Measurements from ENCODE around the gene DICER1. TPM values are rescaled to one million over a fixed set of nuclear protein-coding genes. Genes with fewer than 3 reads are reported as not detected.
A peak's percentile ranks its signal among the peaks of the same experiment; 100 is the strongest.

The DICER1 gene
- polyA plus RNA-seq, 3 donors, result 26.5 to 38.4 (median 34.7) TPM

GRCh38 chr14:95196826-95197545, 39.7 kb upstream of the DICER1 start:
- Histone ChIP-seq H2AFZ (ENCODE audit: insufficient read depth, low read depth, low read length, poor library complexity, severe bottlenecking) (no peak overlapping the region), H3K9ac (ENCODE audit: insufficient read depth, low read length, poor library complexity, severe bottlenecking) (no peak overlapping the region), H3K36me3 (replicated peaks in 1 of 2; ENCODE audit: control insufficient read depth in 1 of 2, insufficient read depth in 2 of 2, low read length in 2 of 2) (peaks cover 6 to 7% of the 10 kb centered on the region in 2 donors), H3K79me2 (ENCODE audit: insufficient read depth, low read length) (no peaks in the 10 kb centered on the region), H3K4me2 (replicated peaks; ENCODE audit: extremely low read depth, low read length, poor library complexity, severe bottlenecking) (no peak overlapping the region), H3K27me3 (ENCODE audit: control insufficient read depth in 2 of 2, insufficient read depth in 2 of 2, low read length in 2 of 2) (no peaks in the 10 kb centered on the region), H3K27ac (ENCODE audit: low read depth in 1 of 2, low read length in 2 of 2) (no peak overlapping the region), H3K4me3 (replicated peaks in 1 of 3; ENCODE audit: low read depth in 2 of 3, low read length in 3 of 3) (no peak overlapping the region), H4K20me1 (ENCODE audit: insufficient read depth, low read length) (no peaks in the 10 kb centered on the region), H3K4me1 (ENCODE audit: control insufficient read depth in 1 of 2, insufficient read depth in 2 of 2, low read length in 2 of 2) (peaks cover under 1 to 1% of the 10 kb centered on the region in 2 donors), H3K9me3 (replicated peaks in 1 of 2; ENCODE audit: control insufficient read depth in 1 of 2, insufficient read depth in 1 of 2, low read length in 2 of 2) (no peaks in the 10 kb centered on the region)
- WGBS (ENCODE audit: insufficient coverage), result no CpG with 5 or more reads among the region's 2 CpGs
- H3K4me1 Mint-ChIP-seq, result peaks cover 11% of the 10 kb centered on the region
- peaks cover 55 to 58% of the 10 kb centered on the region in 2 donors for H3K36me3 Mint-ChIP-seq
- DNase-seq, result no peak
- H3K27ac Mint-ChIP-seq, result peak overlapping the region in 4 of 7 donors; percentile 10 to 70 (median 46)
- TF ChIP-seq, protein P1, sequence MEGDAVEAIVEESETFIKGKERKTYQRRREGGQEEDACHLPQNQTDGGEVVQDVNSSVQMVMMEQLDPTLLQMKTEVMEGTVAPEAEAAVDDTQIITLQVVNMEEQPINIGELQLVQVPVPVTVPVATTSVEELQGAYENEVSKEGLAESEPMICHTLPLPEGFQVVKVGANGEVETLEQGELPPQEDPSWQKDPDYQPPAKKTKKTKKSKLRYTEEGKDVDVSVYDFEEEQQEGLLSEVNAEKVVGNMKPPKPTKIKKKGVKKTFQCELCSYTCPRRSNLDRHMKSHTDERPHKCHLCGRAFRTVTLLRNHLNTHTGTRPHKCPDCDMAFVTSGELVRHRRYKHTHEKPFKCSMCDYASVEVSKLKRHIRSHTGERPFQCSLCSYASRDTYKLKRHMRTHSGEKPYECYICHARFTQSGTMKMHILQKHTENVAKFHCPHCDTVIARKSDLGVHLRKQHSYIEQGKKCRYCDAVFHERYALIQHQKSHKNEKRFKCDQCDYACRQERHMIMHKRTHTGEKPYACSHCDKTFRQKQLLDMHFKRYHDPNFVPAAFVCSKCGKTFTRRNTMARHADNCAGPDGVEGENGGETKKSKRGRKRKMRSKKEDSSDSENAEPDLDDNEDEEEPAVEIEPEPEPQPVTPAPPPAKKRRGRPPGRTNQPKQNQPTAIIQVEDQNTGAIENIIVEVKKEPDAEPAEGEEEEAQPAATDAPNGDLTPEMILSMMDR (IDR thresholded peaks at IDR 0.05), result no peak
- no peak overlapping the region for H3K4me3 Mint-ChIP-seq
- intact Hi-C loops (cut with micrococcal nuclease), result no loop called here
- H3K9me3 Mint-ChIP-seq, result no peaks in the 10 kb centered on the region
- H3K27me3 Mint-ChIP-seq (ENCODE audit: low read depth in 3 of 3), result peaks cover 0 to 2% (median 0%) of the 10 kb centered on the region in 3 donors

DNA sequence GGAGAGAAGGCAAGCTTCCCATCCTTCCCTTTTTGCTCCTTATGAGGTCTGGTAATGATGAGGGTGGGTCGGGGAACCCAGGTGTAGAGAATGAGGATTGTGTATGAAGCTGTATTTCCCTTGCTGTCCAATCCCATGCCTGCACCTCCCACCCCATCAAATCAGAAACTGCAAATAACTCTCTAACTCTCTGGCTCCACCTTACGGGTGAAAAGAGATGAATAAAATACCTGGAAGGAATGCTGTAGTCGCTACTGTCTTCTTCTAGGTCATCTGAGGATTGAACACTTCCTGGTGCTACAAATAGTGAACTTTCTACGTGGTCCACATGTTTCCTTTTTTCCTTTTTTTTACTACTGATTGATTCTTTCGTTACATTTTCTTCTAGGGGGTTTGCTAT, 38.9 kb upstream of the DICER1 start:
- Mint-ChIP-seq H3K27ac (peak overlapping the region in 1 of 7 donors; percentile 21), H3K4me3 (no peak overlapping the region), H3K27me3 (ENCODE audit: low read depth in 3 of 3) (peaks cover 0 to 3% (median 0%) of the 10 kb centered on the region in 3 donors), H3K9me3 (no peaks in the 10 kb centered on the region), H3K36me3 (peaks cover 58 to 61% of the 10 kb centered on the region in 2 donors), H3K4me1 (peaks cover 17% of the 10 kb centered on the region)
- peaks cover 6 to 7% of the 10 kb centered on the region in 2 donors for H3K36me3 ChIP-seq (replicated peaks in 1 of 2; ENCODE audit: control insufficient read depth in 1 of 2, insufficient read depth in 2 of 2, low read length in 2 of 2)
- peaks cover 7 to 9% of the 10 kb centered on the region in 2 donors for H3K4me1 ChIP-seq (ENCODE audit: control insufficient read depth in 1 of 2, insufficient read depth in 2 of 2, low read length in 2 of 2)
- no peak overlapping the region for H3K27ac ChIP-seq (ENCODE audit: low read depth in 1 of 2, low read length in 2 of 2)
- H4K20me1 ChIP-seq (ENCODE audit: insufficient read depth, low read length), result no peaks in the 10 kb centered on the region
- H3K79me2 ChIP-seq (ENCODE audit: insufficient read depth, low read length), result no peaks in the 10 kb centered on the region
- no CpG with 5 or more reads among the region's 5 CpGs for WGBS (ENCODE audit: insufficient coverage)
- no peaks in the 10 kb centered on the region for H3K9me3 ChIP-seq (replicated peaks in 1 of 2; ENCODE audit: control insufficient read depth in 1 of 2, insufficient read depth in 1 of 2, low read length in 2 of 2)
- no peak overlapping the region for H3K9ac ChIP-seq (ENCODE audit: insufficient read depth, low read length, poor library complexity, severe bottlenecking)
- DNase-seq, result peak; percentile 15 to 43 (median 25)
- no peak overlapping the region for H2AFZ ChIP-seq (ENCODE audit: insufficient read depth, low read depth, low read length, poor library complexity, severe bottlenecking)
- H3K4me3 ChIP-seq (replicated peaks in 1 of 3; ENCODE audit: low read depth in 2 of 3, low read length in 3 of 3), result no peak overlapping the region
- intact Hi-C loops (cut with micrococcal nuclease), result no loop called here
- no peaks in the 10 kb centered on the region for H3K27me3 ChIP-seq (ENCODE audit: control insufficient read depth in 2 of 2, insufficient read depth in 2 of 2, low read length in 2 of 2)
- H3K4me2 ChIP-seq (replicated peaks; ENCODE audit: extremely low read depth, low read length, poor library complexity, severe bottlenecking), result no peak overlapping the region
- TF ChIP-seq, protein P1 (IDR thresholded peaks at IDR 0.05), result peak; percentile 61

Data from CD14-positive monocyte (primary cell).